ENCODE data around the gene DCDC2.
"Not testable (repeated sequence)": the region's sequence is repeated elsewhere in the genome, so short reads cannot be mapped to it uniquely, and the experiment has no call there.

DCDC2 gene

DNA sequence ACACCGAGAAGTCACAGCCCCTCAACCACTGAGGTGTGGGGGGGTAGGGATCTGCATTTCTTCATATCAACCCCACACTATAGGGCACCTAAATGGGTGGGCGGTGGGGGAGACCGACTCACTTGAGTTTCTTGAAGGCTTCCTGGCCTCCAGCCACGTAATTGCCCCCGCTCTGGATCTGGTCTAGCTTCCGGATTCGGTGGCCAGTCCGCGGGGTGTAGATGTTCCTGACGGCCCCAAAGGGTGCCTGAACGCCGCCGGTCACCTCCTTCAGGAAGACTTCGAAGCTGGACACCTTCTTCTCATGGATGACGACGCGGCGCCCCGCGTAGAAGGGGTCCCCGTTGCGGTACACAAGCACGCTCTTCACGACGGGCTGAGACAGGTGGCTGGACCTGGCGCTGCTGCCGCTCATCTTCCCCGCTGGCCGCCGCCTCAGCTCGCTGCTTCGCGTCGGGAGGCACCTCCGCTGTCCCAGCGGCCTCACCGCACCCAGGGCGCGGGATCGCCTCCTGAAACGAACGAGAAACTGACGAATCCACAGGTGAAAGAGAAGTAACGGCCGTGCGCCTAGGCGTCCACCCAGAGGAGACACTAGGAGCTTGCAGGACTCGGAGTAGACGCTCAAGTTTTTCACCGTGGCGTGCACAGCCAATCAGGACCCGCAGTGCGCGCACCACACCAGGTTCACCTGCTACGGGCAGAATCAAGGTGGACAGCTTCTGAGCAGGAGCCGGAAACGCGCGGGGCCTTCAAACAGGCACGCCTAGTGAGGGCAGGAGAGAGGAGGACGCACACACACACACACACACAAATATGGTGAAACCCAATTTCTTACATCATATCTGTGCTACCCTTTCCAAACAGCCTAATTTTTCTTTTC is at the start of gene DCDC2:
Gene DCDC2, minus strand, starts transcription at position 724 of the 883 bp plus-strand sequence. Its CDS starts 309 bp downstream, at position 415.
- in situ Hi-C loops (cut with MboI; ENCODE audit: low sequenced_read_pairs), result no loop called here

DNA sequence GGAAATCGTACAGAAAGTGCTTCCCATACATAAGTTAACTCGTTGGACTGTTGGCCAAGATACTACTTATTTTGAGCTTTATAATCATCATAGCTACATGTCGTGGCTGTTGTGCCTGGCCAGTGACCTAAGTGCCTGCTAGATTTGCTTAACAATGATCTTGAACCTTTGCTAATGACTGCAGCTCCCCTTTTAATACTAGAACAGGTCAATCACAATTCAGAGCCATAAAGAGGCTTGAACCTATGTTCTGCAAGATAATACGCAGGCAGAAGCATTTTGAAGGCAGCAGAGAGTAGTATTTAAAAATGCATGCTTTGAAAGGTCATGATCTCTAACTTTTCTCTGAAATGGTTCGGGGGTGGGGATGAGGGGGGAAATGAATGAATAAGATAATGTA is 47.4 kb upstream of the DCDC2 start:
- in situ Hi-C loops (cut with MboI; ENCODE audit: low sequenced_read_pairs), result no loop called here

DNA sequence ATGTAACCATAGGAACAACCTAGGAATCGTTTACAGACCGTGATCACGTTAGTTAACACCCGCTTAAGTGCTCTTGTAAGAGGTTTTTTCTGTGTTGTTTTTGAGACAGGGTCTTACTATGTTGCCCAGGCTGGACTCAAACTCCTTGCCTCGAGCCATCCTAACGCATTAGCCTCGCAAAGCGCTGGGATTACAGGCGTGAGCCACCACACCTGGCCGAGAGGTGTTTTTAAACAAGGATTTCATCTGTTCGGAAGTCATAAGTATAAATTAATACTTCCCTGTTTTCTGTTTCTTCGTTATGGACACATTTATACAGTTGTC is 45.6 kb upstream of the DCDC2 start:
- in situ Hi-C loops (cut with MboI; ENCODE audit: low sequenced_read_pairs), result no loop called here

DNA sequence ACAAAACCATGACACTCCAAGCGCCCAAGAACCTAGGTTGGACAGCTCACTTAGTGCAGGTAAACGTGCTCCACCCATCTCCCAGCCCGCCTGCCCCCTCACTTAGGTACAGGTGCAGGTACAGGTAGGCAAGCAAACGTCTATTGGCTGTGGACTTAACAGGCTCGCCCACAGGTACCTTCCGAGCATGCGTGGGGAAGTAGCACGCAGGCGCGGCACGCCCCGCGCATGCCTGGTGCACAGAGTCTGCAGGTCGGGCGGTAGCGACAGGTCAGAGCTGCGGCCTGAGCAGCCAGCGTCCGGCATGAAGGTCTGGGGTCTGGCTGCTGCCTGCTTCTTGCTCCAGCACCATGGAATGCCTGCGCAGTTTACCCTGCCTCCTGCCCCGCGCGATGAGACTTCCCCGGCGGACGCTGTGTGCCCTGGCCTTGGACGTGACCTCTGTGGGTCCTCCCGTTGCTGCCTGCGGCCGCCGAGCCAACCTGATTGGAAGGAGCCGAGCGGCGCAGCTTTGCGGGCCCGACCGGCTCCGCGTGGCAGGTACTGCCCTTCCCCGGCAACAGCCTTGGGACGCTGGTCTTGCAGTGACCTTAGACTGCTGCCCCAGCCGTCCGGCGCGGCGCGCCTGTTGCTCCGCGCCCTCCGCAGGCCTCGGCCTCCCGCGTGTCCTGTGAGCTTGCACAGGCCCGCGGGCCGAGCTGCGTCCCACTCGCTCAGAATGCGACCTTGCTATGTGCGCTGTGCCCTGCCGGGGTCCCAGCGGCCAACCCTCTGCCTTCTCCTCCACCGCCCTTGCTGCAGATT is 45.0 kb upstream of the DCDC2 start, which contains the start of gene MRS2:
Gene MRS2, plus strand, starts transcription at position 240 of the 804 bp plus-strand sequence. Its CDS starts 111 bp downstream, at position 351.
- in situ Hi-C loops (cut with MboI; ENCODE audit: low sequenced_read_pairs), result no loop called here

DNA sequence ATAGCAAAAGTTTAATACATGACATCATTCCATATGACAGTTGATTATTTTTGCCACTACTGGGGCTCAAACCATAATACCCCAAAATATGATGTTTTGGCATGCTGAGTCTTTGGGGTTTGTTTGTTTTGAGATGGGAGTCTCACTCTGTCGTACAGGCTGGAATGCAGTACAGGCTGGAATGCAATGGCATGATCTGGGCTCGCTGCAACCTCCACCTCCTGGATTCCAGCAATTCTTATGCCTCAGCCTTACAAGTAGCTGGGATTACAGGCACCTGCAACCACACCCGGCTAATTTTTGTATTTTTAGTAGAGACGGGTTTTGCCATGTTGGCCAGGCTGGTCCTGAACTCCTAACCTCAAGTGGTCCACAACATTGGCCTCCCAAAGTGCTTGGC is 43.6 kb upstream of the DCDC2 start:
- in situ Hi-C loops (cut with MboI; ENCODE audit: low sequenced_read_pairs), result no loop called here

DNA sequence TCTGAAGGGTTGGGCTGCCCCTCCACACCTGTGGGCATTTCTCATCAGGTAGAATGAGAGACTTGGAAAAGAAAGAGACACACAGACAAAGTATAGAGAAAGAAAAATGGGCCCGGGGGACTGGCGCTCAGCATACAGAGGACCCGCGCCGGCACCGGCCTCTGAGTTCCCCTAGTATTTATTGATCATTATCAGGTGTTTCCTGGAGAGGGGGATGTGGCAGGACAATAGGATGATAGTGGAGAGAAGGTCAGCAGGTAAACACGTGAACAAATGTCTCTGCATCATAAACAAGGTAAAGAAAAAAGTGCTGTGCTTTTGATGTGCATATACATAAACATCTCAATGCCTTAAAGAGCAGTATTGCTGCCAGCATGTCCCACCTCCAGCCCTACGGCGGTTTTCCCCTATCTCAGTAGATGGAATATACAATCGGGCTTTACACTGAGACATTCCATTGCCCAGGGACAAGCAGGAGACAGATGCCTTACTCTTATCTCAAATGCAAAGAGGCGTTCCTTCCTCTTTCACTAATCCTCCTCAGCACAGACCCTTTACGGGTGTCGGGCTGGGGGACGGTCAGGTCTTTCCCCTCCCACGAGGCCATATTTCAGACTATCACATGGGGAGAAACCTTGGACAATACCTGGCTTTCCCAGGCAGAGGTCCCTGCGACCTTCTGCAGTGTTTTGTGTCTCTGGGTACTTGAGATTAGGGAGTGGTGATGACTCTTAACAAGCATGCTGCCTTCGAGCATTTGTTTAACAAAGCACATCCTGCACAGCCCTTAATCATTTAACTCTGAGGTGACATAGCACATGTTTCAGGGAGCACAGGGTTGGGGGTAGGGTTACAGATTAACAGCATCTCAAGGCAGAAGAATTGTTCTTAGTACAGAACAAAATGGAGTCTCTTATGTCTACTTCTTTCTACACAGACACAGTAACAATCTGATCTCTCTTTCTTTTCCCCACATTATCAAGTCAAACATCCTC is 42.5 kb upstream of the DCDC2 start:
- in situ Hi-C loops (cut with MboI; ENCODE audit: low sequenced_read_pairs), result not testable (repeated sequence)

DNA sequence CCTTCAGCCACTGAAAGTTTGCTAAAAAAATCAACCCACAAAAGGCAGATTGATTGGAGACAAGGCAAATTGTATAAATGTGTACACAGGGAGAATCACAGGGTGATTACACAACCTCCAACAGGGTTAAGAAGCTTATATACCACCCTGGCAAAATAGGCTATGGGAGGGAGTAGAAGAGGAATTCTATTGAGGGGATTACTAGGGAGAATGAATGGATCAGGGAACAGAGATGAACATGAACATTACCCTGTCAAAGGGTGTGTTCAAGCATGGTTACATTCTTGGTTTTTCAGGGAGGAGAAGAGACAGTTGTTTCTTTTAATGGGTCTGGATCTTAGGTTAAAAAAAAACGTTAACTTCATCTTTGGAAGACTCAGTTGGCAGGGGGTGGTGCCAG is 39.8 kb upstream of the DCDC2 start:
- in situ Hi-C loops (cut with MboI; ENCODE audit: low sequenced_read_pairs), result no loop called here

DNA sequence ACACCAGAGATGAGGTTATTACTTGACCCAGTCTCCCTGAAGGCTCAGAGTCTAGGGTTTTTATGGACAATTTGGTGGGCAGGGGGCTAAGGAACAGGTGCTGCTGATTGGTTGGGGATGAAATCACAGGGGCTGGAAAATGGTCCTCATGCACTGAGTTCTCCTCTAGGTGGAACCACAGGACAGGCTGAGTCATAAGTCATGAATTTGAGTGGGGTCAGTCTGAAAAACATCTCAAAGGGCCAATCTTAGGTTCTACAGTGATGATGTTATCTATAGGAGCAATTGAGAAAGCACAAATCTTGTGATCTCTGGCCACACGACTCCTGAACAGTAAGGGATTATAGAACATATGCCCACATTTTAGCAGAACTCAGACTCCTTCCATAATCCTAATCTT is 39.0 kb upstream of the DCDC2 start:
- in situ Hi-C loops (cut with MboI; ENCODE audit: low sequenced_read_pairs), result no loop called here

DNA sequence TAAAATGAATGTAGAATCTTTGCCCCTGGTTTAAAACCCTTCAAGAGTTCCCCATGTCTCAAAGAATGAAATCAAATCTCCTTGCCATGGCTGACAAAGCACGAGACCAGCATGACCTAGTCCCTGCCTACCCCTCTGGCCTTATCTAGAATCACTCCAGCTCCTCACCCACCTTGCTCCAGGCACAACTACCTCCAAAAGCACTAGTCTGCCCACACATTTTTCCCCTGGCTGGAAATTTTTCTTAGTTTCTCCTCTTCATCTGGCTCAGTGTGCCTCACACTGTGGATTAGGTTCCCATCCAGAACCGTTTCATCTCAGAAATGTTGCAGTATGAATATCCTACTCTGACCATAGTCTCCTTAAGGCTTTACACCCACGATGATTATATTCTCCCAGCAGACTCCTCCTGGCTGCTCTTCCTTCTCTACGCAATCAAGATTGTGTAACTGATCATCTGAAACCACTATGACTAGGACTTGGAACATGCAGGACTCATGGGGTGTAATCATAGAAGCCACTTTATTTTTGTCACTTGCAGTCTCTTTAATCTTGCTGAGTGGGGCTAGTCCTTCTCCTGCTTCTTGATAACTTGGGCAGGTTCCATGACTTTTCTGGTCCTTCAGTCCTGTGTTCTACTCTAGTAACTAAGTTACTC is 37.0 kb upstream of the DCDC2 start:
- in situ Hi-C loops (cut with MboI; ENCODE audit: low sequenced_read_pairs), result no loop called here

DNA sequence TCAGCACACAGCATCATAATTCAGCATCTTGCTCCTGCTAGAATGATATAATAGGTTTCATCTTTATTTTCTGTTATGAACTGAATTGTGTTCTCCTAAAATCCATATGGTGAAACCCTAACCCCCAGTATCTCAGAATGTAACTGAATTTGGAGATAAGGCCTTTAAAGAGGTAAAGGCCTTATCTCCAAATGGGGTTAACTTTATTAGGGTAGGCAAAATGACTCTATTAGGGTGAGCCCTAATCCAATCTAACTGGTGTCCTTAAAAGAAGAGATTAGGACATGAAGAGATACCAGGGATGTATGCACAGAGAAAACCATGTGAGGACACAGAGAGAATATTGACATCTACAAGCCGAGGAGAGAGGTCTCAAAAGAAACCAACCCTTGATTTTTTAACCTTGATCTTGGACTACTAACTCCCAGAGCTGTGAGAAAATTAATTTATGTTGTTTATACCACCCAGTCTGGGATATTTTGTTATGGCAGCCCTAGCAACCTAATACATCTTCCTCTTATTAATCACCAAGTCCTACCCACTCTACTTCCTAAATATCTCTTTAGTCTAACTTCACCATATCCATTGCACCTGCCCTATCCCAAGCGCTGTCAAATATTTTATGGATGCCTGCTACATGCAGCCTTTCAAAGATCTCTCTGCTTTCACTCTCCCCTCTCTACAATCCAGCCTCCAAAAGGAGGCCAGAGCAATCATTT is 36.4 kb upstream of the DCDC2 start:
- in situ Hi-C loops (cut with MboI; ENCODE audit: low sequenced_read_pairs), result no loop called here

DNA sequence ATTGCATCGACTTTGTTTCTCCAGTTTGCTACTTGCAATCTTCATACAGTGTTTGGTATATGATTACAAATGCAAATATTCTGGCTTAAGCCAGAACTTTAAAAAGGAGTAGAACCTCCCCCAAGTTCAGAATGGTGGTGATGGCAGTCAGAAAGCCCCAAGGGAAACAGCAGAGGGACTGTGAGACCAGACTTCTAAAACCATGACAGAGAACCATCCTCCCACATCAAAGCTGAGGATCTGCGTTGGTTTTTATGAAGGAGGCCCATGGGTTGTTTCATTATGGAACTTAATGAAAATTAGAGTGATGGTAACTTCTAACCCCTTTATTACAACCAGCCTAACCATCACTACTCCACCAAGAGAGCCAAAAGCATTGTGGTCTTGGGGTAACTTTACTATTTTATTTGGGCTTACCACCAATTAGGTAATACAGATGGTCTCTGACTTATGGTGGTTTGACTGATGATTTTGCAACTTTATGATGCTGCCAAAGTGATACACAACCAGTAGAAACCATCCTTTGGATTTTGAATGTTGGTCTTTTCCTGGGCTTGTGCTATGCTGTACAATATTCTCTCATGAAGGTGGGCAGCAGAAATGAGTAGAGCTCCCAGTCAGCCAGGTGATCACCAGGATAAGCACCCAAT is 34.0 kb upstream of the DCDC2 start:
- in situ Hi-C loops (cut with MboI; ENCODE audit: low sequenced_read_pairs), result no loop called here

DNA sequence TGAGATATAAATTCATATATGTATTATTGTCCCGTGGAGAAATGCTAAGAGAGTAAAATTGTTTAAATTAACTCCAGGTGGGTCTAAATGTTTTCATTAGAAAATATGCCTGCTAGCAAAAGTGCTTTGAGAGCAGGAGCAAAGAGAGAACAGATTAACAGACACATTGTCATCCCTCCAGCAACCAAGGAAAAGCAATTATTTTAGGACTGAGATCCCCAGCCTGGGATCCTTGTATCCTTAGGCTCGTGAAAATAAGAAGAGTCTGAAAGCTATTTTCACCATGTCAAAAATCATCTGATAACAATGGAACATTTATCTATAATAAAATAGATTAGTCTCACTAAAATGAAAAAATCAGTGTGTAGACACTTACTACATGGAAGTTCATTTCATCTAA is 33.3 kb upstream of the DCDC2 start:
- in situ Hi-C loops (cut with MboI; ENCODE audit: low sequenced_read_pairs), result no loop called here

DNA sequence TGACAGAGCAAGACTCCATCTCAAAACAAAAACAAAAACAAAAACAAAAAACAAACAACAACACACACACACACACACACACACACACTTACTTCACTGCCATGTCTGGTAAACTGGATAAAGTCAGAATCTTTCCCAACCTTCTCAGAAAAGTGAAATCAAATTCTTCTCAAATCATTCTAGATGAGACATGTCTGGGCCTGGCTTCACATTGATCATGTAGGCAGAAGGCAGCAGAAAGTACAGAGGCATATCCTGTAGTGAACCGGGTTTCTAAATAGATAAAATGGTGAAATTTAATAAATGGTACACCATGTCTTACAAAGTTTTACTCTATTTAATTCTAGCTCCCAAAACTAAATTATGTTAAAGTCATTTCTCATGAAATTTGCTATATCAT is 30.0 kb upstream of the DCDC2 start:
- in situ Hi-C loops (cut with MboI; ENCODE audit: low sequenced_read_pairs), result no loop called here

DNA sequence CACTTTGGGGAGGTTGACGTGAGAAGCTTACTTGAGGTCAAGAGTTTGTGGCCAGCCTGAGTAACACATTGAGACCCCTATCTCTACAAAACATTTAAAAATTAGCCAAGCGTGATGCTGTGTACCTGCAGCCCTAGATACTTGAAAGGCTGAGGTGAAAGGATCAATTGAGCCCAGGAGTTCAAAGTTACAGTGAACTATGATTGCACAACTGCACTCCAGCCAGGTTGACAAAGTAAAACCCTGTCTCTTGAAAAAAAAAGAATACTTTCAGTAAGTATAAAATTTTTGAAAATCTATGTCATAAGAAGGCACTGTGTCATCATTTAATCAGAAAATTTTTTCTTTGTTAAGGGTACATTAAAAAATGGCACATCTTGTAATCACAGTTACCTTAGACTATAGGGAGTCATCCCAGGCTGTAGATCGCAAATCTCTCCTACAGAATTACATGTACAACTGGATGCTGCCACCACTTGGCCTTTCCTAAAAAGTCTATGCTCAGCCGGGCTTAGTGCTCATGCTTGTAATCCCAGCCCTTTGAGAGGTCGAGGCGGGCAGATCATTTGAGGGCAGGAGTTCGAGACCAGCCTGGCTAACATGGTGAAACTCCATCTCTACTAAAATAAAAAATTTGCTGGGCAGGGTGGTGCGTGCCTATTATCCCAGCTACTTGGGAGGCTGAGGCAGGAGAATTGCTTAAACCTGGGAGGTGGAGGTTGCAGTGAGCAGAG is 27.8 kb upstream of the DCDC2 start:
- in situ Hi-C loops (cut with MboI; ENCODE audit: low sequenced_read_pairs), result no loop called here

DNA sequence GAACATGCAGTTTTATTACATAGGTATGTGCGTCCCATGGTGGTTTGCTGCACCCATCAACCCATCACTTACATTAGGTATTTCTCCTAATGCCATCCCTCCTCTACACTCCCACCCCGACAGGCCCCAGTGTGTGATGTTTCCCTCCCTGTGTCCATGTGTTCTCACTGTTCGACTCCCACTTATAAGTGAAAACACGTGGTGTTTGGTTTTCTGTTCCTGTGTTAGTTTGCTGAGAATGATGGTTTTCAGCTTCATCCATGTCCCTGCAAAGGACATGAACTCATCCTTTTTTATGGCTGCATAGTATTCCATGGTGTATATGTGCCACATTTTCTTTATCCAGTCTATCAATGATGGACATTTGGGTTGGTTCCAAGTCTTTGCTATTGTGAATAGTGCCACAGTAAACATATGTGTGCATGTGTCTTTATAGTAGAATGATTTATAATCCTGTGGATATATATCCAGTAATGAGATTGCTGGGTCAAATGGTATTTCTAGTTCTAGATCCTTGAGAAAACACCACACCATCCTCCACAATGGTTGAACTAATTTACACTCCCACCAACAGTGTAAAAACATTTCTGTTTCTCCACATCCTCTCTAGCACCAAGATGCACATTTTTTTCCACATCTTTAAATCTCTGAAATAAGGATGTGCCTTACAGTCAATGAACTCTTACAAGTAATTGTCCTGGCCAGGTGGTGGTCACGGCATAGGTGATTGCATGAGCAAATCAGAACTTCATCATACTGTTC is 26.7 kb upstream of the DCDC2 start:
- in situ Hi-C loops (cut with MboI; ENCODE audit: low sequenced_read_pairs), result not testable (repeated sequence)

DNA sequence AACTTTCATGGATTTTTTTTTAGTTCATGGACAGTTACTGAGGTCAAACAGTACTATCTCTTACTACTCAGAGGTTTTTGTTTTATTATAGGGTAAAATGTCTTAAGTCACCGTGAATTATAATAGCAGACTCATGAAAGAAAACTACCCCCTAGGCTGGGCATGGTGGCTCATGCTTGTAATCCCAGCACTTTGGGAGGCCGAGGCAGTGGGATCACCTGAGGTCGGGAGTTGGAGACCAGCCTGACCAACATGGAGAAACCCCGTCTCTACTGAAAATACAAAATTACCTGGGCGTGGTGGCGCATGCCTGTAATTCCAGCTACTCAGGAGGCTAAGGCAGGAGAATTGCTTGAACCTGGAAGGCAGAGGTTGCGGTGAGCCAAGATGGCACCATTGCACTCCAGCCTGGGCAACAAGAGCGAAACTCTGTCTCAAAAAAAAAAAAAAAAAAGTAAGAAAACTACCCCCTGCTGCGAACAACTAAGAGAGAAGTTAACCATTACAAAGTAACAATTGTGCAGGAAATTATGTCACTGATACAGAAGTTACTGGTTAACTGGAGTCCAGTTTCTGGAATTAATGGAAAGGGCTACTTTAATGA is 25.1 kb upstream of the DCDC2 start:
- in situ Hi-C loops (cut with MboI; ENCODE audit: low sequenced_read_pairs), result not testable (repeated sequence)

DNA sequence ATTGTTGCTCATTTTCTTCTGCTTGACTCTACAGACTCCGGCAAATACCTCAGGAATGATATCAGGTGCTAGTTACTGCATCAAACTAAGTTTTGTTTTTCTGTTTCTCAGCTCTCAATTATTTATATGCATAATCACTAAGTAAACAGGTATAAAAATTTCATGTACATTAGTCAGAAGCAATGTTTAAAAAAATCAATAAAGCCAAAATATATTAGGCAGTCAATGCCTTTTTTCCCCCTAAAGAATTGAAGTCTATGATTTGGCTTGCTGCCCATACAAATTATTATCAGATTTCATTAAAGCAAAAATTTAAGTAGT is 24.3 kb upstream of the DCDC2 start:
- in situ Hi-C loops (cut with MboI; ENCODE audit: low sequenced_read_pairs), result no loop called here

Measured in HL-60/S4 (cell line).